GM12873 (cell line): ENCODE results near the gene WSCD2.

Source experiments
- CTCF ChIP-seq: IDR thresholded peaks from 2 replicates; pipeline ENCODE4 v1.5.1; 2012; ENCODE audit warnings: low read depth, mild to moderate bottlenecking, moderate library complexity, low read length, control low read depth; ENCODE audit not compliant: insufficient read depth; ENCODE audit errors: missing control alignments

The WSCD2 gene

DNA sequence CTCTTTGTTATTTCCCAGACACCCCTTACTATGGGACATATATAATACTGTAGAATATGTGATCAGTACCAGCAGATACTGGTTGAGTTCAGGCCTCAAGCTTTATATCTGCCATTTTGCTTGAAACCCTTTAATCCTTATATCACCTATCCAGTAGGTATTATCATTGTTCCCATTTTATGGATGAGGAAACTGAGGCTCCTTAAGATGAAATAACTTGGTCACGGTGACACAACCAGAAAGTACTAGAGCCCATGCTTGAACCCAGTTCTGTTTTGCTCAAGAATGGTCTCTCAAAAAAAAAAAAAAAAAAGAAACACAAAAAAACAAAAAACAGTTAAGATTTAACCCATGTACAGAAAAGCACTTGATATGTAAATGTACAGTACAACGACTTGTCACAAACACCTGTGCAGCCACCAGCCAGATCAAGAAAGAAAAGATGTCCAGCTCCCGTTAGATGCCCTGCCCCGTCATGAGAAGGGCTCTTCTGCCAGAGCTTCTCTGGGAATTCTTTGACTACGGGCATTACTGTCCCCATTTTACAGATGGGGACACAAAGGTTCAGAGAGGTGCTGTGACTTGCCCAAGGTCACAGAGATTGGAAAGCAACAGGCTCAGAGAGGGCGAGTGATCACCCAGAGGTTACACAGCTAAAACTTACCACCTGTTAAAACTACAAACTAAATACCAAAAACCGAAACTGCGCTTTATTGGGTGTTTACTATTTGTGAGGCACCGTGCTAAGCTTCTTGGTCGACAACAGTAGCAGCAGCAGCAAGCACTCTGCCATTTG, 669 bp upstream of the WSCD2 start:
- no peak for TF ChIP-seq CTCF

GRCh38 chr12:108131035-108131434, 1.9 kb downstream of the WSCD2 start:
- TF ChIP-seq CTCF = no peak

DNA sequence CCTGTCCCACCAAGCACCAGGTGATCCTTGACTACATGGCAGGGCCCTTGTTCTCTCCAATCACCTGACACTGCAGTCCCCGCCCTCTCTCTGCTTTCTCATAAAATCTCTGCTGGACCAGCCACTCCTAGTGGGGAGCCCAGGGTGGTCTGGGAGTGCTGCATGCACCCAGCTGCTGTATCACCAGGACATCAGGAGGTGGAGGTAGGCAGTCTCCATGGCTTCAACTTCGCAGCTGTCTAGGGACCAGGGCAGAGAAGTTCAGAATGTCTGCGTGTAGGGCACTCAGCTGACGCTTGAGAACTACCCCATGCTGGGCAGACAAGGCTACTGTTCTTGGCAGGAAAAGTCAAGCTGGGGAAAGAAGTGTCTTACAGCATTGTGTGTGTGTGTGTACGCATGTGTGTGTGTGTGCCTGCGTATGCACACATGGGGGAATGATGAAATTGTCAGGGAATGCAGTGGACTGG, 2.6 kb downstream of the WSCD2 start:
- no peak for TF ChIP-seq CTCF

- TF ChIP-seq CTCF = no peak
Observed at GRCh38 chr12:108133482-108133881, 4.4 kb downstream of the WSCD2 start.

GRCh38 chr12:108134744-108135143, 5.7 kb downstream of the WSCD2 start:
- TF ChIP-seq CTCF = no peak

GRCh38 chr12:108135627-108136026, 6.5 kb downstream of the WSCD2 start:
- TF ChIP-seq CTCF = no peak

GRCh38 chr12:108136697-108137096, 7.6 kb downstream of the WSCD2 start:
- TF ChIP-seq CTCF = no peak
